ENCODE measurements around the gene ARVCF. TPM values are rescaled to one million over a fixed set of nuclear protein-coding genes. Genes with fewer than 3 reads are reported as not detected.
A peak's percentile ranks its signal among the peaks of the same experiment; 100 is the strongest.

The ARVCF gene
- total and polyA plus RNA-seq, 9 of the 15 experiments (the other 6 are each of a cell fraction or from before 2014, with no cell fraction given), result 0.03 to 97.4 (median 15.6) TPM

DNA sequence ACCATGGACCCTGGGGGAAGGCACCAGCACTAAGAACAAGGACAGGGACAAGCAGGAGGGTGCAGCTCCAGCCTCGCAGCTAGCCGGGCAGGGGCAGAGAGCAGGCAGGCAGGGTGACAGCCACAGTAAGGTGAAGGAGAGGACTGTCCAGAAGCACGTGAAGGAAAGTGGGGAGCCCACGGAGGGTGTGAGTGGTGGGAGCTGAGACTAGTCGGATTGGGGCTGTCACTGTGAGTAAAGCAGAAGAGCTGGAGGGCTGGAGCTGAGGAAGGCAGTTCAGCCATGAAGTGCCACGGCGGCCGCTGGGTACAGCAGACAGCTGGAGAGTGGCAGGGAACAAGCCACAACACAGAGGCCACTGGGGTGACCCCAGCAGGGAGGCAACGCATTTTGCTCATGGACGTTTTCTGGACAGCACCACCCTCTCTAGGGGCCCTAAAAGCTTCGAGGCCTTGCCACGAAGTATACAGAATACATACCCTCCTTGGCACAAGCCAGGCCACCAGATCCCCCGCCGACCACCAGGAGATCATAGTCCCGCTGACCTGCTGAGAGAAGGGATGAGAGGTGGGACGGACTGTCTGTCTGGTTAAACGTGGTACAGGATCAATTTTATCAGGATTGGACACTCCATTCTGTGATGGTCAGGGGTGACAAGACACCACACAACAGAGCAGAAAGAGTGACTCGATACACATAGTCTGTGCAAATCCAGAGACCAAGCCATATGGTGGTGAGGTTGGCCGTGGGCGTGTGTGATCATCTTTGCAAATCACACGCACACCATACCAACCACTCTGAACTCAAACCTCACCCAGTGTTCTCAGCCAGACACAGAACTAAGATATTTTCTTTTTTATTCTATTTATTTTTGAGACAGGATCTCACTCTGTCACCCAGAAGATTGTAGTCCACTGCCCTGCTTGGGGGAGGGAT, 85.8 kb downstream of the ARVCF start (continued):
- TF ChIP-seq ATF6 (CRISPR knock-in tag; IDR thresholded peaks at IDR 0.05) (no peak), CGGBP1 (CRISPR knock-in tag; IDR thresholded peaks at IDR 0.05) (no peak), MED1 (CRISPR knock-in tag; IDR thresholded peaks at IDR 0.05; ENCODE audit: borderline replicate concordance) (peak; percentile 27; the same call in 1 of the 2 replicates), SRF (CRISPR knock-in tag; IDR thresholded peaks at IDR 0.05) (no peak), CC2D1A (IDR thresholded peaks at IDR 0.05) (no peak), ZC3H4 (CRISPR knock-in tag; IDR thresholded peaks at IDR 0.05; ENCODE audit: borderline replicate concordance) (peak; percentile 68; the same call in 1 of the 2 replicates), ZFPM2 (CRISPR knock-in tag; IDR thresholded peaks at IDR 0.05) (no peak), HNRNPK (IDR thresholded peaks at IDR 0.05; ENCODE audit: low read depth, low read length, poor library complexity, severe bottlenecking) (no peak), DACH1 (IDR thresholded peaks at IDR 0.05; ENCODE audit: partially characterized antibody) (no peak), ZNF408 (CRISPR knock-in tag; IDR thresholded peaks at IDR 0.05; ENCODE audit: low read depth) (0 out of 2 replicates have a peak, but pooled peaks have one; percentile 39), STAT5B (CRISPR knock-in tag; IDR thresholded peaks at IDR 0.05) (no peak), HMG20A (CRISPR knock-in tag; conservative IDR thresholded peaks at IDR 0.05) (no peak), TAL1 (IDR thresholded peaks at IDR 0.05) (no peak), E2F3 (CRISPR knock-in tag; IDR thresholded peaks at IDR 0.05) (0 out of 2 replicates have a peak, but pooled peaks have one; percentile 3), SIRT6 (IDR thresholded peaks at IDR 0.05; ENCODE audit: low read depth, low read length) (no peak), ZNF282 (CRISPR knock-in tag; IDR thresholded peaks at IDR 0.05) (peak; percentile 71; the same call in 1 of the 2 replicates), XRCC3 (IDR thresholded peaks at IDR 0.05) (no peak), POLR3G (IDR thresholded peaks at IDR 0.05; ENCODE audit: extremely low read depth, insufficient read length, insufficient replicate concordance) (no peak), PURB (CRISPR knock-in tag; IDR thresholded peaks at IDR 0.05; ENCODE audit: low read depth) (peak; percentile 92; the same call in 1 of the 2 replicates), SUPT5H (IDR thresholded peaks at IDR 0.05) (peak; percentile 16; the same call in 1 of the 2 replicates), CBX8 (IDR thresholded peaks at IDR 0.05; ENCODE audit: borderline replicate concordance, extremely low read depth, low read depth, low read length, poor library complexity, severe bottlenecking) (no peak), ZNF699 (CRISPR knock-in tag; IDR thresholded peaks at IDR 0.05; ENCODE audit: insufficient replicate concordance) (peak; percentile 74), ZNF12 (CRISPR knock-in tag; IDR thresholded peaks at IDR 0.05) (peak; percentile 83)
- TF ChIP-seq, protein P1, sequence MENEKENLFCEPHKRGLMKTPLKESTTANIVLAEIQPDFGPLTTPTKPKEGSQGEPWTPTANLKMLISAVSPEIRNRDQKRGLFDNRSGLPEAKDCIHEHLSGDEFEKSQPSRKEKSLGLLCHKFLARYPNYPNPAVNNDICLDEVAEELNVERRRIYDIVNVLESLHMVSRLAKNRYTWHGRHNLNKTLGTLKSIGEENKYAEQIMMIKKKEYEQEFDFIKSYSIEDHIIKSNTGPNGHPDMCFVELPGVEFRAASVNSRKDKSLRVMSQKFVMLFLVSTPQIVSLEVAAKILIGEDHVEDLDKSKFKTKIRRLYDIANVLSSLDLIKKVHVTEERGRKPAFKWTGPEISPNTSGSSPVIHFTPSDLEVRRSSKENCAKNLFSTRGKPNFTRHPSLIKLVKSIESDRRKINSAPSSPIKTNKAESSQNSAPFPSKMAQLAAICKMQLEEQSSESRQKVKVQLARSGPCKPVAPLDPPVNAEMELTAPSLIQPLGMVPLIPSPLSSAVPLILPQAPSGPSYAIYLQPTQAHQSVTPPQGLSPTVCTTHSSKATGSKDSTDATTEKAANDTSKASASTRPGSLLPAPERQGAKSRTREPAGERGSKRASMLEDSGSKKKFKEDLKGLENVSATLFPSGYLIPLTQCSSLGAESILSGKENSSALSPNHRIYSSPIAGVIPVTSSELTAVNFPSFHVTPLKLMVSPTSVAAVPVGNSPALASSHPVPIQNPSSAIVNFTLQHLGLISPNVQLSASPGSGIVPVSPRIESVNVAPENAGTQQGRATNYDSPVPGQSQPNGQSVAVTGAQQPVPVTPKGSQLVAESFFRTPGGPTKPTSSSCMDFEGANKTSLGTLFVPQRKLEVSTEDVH (IDR thresholded peaks at IDR 0.05; ENCODE audit: low read depth, partially characterized antibody), result no peak

All from K562 (cell line).